Stimulated activated CD8-positive, alpha-beta memory T cell treated with anti-CD3 and anti-CD28 coated beads, Interleukin-12 subunit alpha, Interleukin-12 subunit beta, amount 100 ng/mL, for 24 hours (primary cell): ENCODE data around the gene ACOT6.
A peak's percentile ranks its signal among the peaks of the same experiment; 100 is the strongest.
"Not testable (repeated sequence)": the region's sequence is repeated elsewhere in the genome, so short reads cannot be mapped to it uniquely, and the experiment has no call there.

Source experiments
- DNase-seq: peaks from one replicate; pipeline ENCODE4 v3.0.0-alpha.2; 2020; ENCODE audit errors: extremely low read depth

The ACOT6 gene, protein sequence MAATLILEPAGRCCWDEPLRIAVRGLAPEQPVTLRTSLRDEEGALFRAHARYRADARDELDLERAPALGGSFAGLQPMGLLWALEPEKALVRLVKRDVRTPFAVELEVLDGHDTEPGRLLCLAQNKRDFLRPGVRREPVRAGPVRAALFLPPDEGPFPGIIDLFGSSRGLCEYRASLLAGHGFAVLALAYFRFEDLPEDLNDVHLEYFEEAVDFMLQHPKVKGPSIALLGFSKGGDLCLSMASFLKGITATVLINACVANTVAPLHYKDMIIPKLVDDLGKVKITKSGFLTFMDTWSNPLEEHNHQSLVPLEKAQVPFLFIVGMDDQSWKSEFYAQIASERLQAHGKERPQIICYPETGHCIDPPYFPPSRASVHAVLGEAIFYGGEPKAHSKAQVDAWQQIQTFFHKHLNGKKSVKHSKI

DNA sequence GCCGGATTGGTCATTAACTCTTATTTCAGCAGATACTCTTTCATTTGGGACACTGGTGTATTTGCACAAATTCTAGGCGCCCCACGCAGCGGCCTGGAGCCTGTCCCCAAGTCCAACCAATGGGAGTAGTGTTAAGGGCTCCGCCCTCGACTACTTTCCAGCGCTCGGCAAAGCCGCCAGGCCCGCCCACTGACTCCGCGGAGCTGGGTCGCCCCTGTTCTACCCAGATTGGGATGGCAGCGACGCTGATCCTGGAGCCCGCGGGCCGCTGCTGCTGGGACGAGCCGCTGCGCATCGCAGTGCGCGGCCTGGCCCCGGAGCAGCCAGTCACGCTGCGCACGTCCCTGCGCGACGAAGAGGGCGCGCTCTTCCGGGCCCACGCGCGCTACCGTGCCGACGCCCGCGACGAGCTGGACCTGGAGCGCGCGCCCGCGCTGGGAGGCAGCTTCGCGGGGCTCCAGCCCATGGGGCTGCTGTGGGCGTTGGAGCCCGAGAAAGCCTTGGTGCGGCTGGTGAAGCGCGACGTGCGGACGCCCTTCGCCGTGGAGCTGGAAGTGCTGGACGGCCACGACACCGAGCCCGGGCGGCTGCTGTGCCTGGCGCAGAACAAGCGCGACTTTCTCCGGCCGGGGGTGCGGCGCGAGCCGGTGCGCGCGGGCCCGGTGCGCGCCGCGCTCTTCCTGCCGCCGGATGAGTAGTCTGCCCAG, at the start of gene ACOT6:
Gene ACOT6, plus strand, starts transcription at position 179 of the 707 bp plus-strand sequence. Its CDS starts 55 bp downstream, at position 234.
- peak; percentile 43 for DNase-seq

- not testable (repeated sequence) for DNase-seq
Measured at GRCh38 chr14:73562696-73563095, 49.6 kb upstream of the ACOT6 start.

GRCh38 chr14:73566431-73566830, 45.9 kb upstream of the ACOT6 start:
- DNase-seq, result not testable (repeated sequence)

GRCh38 chr14:73566935-73567334, 45.4 kb upstream of the ACOT6 start:
- DNase-seq, result not testable (repeated sequence)

DNA sequence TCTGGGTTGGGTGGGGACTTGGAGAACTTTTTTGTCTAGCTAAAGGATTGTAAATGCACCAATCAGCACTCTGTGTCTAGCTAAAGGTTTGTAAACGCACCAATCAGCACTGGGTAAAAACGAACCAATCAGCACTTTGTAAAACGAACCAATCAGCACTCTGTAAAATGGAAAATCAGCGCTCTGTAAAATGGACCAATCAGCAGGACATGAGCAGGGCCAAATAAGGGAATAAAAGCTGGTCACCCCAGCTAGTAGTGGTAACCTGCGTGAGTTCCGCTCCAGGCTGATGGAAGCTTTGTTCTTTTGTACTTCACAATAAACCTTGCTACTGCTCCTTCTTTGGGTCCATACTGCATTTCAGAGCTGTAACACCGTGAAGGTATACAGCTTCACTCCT, 45.0 kb upstream of the ACOT6 start:
- DNase-seq, result no peak

- DNase-seq, result no peak
Measured at GRCh38 chr14:73567951-73568885, 44.1 kb upstream of the ACOT6 start.

DNA sequence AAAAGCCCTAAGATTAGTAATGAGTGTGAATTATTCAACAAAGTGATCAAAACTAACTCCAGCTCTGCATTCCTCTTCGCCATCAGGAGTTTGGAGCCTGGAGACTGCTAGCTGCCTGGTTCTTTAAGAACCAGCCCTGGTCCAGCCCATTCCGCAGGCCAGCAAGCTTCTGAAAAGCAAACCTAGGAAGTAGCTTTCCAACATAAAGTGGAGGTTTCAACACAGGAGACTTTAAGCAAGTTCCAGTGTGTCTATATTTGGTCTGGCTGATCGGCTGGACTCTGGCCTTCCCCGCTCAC, 43.5 kb upstream of the ACOT6 start:
- not testable (repeated sequence) for DNase-seq

- DNase-seq, result peak; percentile 59
Measured at GRCh38 chr14:73569185-73569958, 42.9 kb upstream of the ACOT6 start, which contains the start of gene ACOT2. TSS of gene ACOT2 (plus strand) at chr14:73569213. CDS start at chr14:73569241, 28 bp downstream.

- DNase-seq, result not testable (repeated sequence)
Measured at GRCh38 chr14:73570913-73571312, 41.4 kb upstream of the ACOT6 start.

DNA sequence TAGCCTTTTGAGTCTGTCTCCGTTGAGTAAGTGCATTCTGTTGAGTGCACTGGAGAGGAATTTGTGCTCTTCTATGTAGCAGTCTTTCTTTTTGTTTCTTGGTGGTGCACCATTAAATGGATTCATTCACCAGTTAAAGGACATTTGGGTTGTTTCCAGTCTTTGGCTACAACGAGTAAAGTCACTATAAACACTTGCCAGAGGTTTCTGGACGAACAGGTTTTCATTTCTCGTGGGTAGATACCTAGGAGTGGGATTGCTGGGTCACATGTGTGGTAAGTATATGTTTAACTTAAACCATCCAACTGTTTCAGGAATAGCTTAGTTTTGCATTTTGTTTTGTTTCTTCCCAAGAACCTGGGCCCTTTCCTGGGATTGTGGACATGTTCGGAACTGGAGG, 39.3 kb upstream of the ACOT6 start:
- not testable (repeated sequence) for DNase-seq

DNA sequence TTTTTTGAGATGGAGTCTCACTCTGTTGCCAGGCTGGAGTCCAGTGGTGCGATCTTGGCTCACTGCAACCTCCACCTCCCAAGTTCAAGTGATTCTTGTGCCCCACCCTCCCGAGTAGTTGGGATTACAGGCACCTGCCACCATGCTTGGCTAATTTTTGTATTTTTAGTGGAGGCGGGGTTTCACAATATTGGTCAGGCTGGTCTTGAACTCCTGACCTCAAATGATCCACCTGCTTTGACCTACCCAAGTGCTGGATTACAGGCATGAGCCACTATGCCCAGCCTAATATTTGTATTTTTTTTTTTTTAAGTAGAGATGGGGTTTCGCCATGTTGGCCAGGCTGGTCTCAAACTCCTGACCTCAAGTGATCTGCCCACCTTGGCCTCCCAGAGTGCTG, 38.6 kb upstream of the ACOT6 start:
- not testable (repeated sequence) for DNase-seq

- not testable (repeated sequence) for DNase-seq
Measured at GRCh38 chr14:73574251-73574650, 38.1 kb upstream of the ACOT6 start.

DNA sequence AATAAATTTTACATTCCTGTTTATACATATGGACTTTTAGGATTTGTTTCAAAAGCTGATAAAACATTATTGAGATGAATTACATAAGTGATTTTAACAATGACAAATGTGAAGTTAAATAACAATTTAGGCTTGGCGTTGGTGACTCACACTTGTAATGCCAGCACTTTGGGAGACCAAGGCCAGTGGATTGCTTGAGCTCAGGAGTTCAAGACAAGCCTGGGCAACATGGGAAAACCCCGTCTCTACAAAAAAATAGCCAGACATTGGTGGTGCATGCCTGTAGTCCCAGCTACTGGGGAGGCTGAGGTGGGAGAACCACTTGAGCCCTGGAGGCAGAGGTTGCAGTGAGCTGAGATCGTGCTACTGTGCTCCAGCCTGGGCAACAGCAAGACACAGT, 35.9 kb upstream of the ACOT6 start:
- no peak for DNase-seq

DNA sequence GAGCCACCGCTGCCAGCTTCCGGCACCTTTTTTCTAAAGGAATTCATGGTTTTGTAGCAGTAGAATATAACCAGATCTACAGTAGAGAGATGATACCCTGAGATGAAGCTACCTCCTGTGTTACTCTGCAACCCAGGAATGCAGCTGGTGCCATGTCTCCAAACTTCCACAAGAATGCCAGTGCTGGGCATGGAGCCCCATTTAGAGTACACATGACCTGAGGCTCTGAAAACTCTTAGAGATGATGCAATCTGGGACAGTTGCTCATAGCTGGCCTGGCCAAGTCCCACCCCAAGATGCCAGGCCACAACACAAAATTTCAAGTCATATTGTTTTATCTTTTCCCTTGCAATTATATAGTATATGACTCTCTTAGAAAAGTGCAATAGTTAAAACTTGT, 35.1 kb upstream of the ACOT6 start:
- not testable (repeated sequence) for DNase-seq

DNA sequence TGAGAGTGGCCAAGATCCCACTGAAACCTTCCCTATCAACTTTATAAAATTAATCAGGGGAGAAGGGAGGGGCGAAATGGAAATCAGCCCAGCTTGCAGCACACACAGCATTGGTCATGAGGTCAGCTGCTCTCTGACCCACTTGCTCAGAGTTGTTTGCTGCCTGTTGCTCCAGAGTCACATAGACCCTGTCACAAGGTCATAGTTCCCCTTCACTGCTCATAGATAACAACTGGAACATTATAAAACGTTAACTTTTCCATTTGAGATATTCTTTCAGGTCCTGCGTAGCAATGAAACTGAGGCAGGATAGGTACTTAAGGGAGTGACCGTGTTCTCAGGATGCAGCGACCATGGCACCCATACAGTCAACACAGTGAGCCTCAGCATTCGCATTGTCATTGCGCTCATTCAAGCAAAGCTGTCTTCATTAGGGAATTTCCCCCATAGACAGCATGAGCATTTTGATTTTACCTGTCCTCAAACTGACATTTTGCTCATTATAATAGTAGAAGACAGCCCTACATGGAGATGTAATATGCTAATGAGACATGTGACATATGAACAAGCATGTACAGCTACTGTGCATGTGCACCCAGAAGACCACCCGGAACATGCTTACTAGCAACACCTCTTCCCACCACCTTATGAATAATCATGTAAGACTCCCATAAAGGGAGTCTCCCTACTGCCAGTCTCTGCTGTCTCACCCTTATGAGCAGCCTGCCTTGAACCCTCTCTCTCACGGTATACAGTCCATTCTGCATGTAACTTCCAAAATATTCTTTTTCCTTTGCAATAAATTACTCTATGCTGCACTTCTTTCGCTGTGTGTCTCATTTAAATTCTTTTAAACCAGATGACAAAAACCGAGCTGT, 30.0 kb upstream of the ACOT6 start:
- not testable (repeated sequence) for DNase-seq

GRCh38 chr14:73588695-73589094, 23.6 kb upstream of the ACOT6 start:
- no peak for DNase-seq

- DNase-seq, result no peak
Measured at GRCh38 chr14:73589116-73589515, 23.2 kb upstream of the ACOT6 start.

GRCh38 chr14:73590673-73591004, 21.7 kb upstream of the ACOT6 start:
- not testable (repeated sequence) for DNase-seq

- no peak for DNase-seq
Measured at GRCh38 chr14:73591690-73592449, 20.4 kb upstream of the ACOT6 start, which contains the start of gene ACOT4. TSS of gene ACOT4 (plus strand) at chr14:73591873. CDS start at chr14:73591960, 87 bp downstream.
